GM23248 (cell line): ENCODE results near the gene MICAL2.

Experiments used
- EZH2 ChIP-seq: fragments of 200-600 bp; sonication (generic); IDR thresholded peaks from 2 replicates; pipeline ENCODE4 v1.6.1; 2018; ENCODE audit warnings: antibody characterized with exemption, mild to moderate bottlenecking; ENCODE audit not compliant: insufficient read depth, poor library complexity, severe bottlenecking
- EZH2phosphoT487 ChIP-seq: fragments of 200-600 bp; sonication (generic); IDR thresholded peaks from 2 replicates; pipeline ENCODE4 v1.6.1; 2018; ENCODE audit warnings: antibody characterized with exemption, moderate library complexity, mild to moderate bottlenecking, low read depth; ENCODE audit not compliant: insufficient read depth

DNA sequence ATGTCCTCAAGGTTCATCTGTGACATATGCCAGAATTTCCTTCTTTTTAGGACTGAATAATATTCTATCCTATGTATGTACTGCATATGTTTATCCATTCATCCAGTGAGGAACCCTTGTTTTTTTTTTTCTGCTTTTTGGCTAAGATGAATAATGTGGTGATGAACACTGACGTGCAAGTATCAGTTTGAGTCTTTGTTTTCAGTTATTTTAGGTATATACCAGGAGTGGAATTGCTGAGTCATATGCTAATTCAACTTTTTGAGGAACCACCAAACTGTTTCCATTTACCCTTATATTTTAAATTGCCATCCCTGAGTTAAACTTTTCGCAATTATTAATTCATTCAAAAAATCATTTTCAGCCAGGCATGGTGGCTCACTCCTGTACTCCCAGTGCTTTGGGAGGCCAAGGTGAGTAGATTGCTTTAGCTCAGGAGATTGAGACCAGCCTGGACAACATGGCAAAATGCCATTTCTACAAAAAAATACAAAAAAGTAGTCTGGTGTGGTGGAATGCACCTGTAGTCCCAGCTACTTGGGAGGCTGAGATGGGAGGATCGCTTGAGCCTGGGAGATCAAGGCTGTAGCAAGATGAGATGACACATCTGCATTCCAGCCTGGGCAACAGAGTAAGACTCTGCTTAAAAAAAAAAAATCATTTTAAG is 64.2 kb downstream of the MICAL2 start:
- TF ChIP-seq EZH2phosphoT487 (no peak), EZH2 (no peak)
